ENCODE results near the gene KIF13A. TPM values are rescaled to one million over a fixed set of nuclear protein-coding genes. Genes with fewer than 3 reads are reported as not detected.
"Not testable (repeated sequence)": the region's sequence is repeated elsewhere in the genome, so short reads cannot be mapped to it uniquely, and the experiment has no call there.

KIF13A gene
- total and polyA plus RNA-seq, 12 donors = 16.7 to 198 (median 97.8) TPM

GRCh38 chr6:17859846-17860245 is 127.6 kb downstream of the KIF13A start:
- intact Hi-C loops (cut with DNase I) = loop anchor here in 2 of 10 donors (10.0 kb wide), 1 partner anchor 125 kb away; the partner anchor contains the start of gene KIF13A (in 2 of the 2)
- H3K4me3 ChIP-seq = no peak overlapping the region
- H3K9me3 ChIP-seq = no peaks in the 10 kb centered on the region
- peaks cover 5 to 28% (median 19%) of the 10 kb centered on the region in 9 donors for H3K4me1 ChIP-seq
- DNase-seq (no peak), ATAC-seq (no peak)
- 96 to 97% methylated on average over 4 of the region's 4 CpGs for WGBS, 2 donors
- peaks cover 0 to 12% (median 6%) of the 10 kb centered on the region in 9 donors for H3K36me3 ChIP-seq
- TF ChIP-seq CTCF (IDR thresholded peaks at IDR 0.05) = no peak
- H3K27me3 ChIP-seq = no peaks in the 10 kb centered on the region
- H3K27ac ChIP-seq = no peak overlapping the region

GRCh38 chr6:17858584-17858983 is 128.9 kb downstream of the KIF13A start:
- Histone ChIP-seq H3K27me3 (no peaks in the 10 kb centered on the region), H3K4me1 (peaks cover 0 to 16% (median 6%) of the 10 kb centered on the region in 9 donors), H3K27ac (no peak overlapping the region), H3K36me3 (peaks cover 0 to 23% (median 6%) of the 10 kb centered on the region in 9 donors), H3K4me3 (no peak overlapping the region), H3K9me3 (no peaks in the 10 kb centered on the region)
- intact Hi-C loops (cut with DNase I) = loop anchor here in 1 of 10 donors (10.0 kb wide), 1 partner anchor 126 kb away; the partner anchor contains the start of gene KIF13A
- no peak for TF ChIP-seq CTCF (IDR thresholded peaks at IDR 0.05)
- no peak for ATAC-seq
- DNase-seq = no peak

- not testable (repeated sequence) for H3K9me3 ChIP-seq, H3K27ac ChIP-seq, ATAC-seq, DNase-seq, H3K4me3 ChIP-seq, H3K4me1 ChIP-seq, H3K27me3 ChIP-seq
- intact Hi-C loops (cut with DNase I) = loop anchor here in 1 of 10 donors (10.0 kb wide), 1 partner anchor 128 kb away; the partner anchor contains the start of gene KIF13A
- peaks cover 0 to 30% (median 6%) of the 10 kb centered on the region in 9 donors for H3K36me3 ChIP-seq
- WGBS, 2 donors = 83 to 88% methylated on average over 7 of the region's 7 CpGs
Observed at GRCh38 chr6:17857188-17857587, 130.2 kb downstream of the KIF13A start.

GRCh38 chr6:17856306-17856705 is 131.1 kb downstream of the KIF13A start:
- Histone ChIP-seq H3K4me3 (no peak overlapping the region), H3K9me3 (no peaks in the 10 kb centered on the region), H3K36me3 (peaks cover 0 to 36% (median 8%) of the 10 kb centered on the region in 9 donors), H3K27ac (no peak overlapping the region), H3K27me3 (no peaks in the 10 kb centered on the region), H3K4me1 (peaks cover 0 to 18% (median 10%) of the 10 kb centered on the region in 9 donors)
- ATAC-seq = peak in 1 of 8 donors; percentile 39
- DNase-seq = no peak
- no peak for TF ChIP-seq CTCF (IDR thresholded peaks at IDR 0.05)
- WGBS, 2 donors = 68 to 87% methylated on average over 3 of the region's 3 CpGs
- intact Hi-C loops (cut with DNase I) = loop anchor here in 1 of 10 donors (10.0 kb wide), 1 partner anchor 128 kb away; the partner anchor contains the start of gene KIF13A

- WGBS, 2 donors = 93 to 96% methylated on average over 2 of the region's 2 CpGs
- TF ChIP-seq CTCF (IDR thresholded peaks at IDR 0.05) = no peak
- ATAC-seq (peak in 1 of 8 donors; percentile 28), DNase-seq (no peak)
- no peak overlapping the region for H3K27ac ChIP-seq
- peaks cover 0 to 45% (median 17%) of the 10 kb centered on the region in 9 donors for H3K36me3 ChIP-seq
- H3K27me3 ChIP-seq = no peaks in the 10 kb centered on the region
- intact Hi-C loops (cut with DNase I) = loop anchor here in 1 of 10 donors (10.0 kb wide), 1 partner anchor 129 kb away; the partner anchor contains the start of gene KIF13A
- peaks cover 0 to 22% (median 10%) of the 10 kb centered on the region in 9 donors for H3K4me1 ChIP-seq
- no peaks in the 10 kb centered on the region for H3K9me3 ChIP-seq
- no peak overlapping the region for H3K4me3 ChIP-seq
Observed at GRCh38 chr6:17855381-17855780, 132.1 kb downstream of the KIF13A start.
